Adipocyte (in vitro differentiated cells): ENCODE measurements around the gene MSI2.

Source experiments
- DNase-seq: peaks from one replicate; pipeline ENCODE4 v3.0.0-alpha.2; 2015; ENCODE audit warnings: low read depth
- H3K27me3 ChIP-seq: replicated peaks from 2 replicates; pipeline ENCODE4 v1.7.0; 2013; ENCODE audit warnings: mild to moderate bottlenecking, low read length, moderate library complexity; ENCODE audit not compliant: control insufficient read depth, insufficient read depth
- H3K36me3 ChIP-seq: 2 replicates; pipeline ENCODE4 v1.7.0; 2013; ENCODE audit warnings: low read length, mild to moderate bottlenecking, moderate library complexity; ENCODE audit not compliant: control insufficient read depth, insufficient read depth, severe bottlenecking
- H3K4me1 ChIP-seq: 2 replicates; pipeline ENCODE4 v1.7.0; 2013; ENCODE audit warnings: mild to moderate bottlenecking, low read length, moderate library complexity; ENCODE audit not compliant: control insufficient read depth, insufficient read depth
- H3K4me3 ChIP-seq: 2 replicates; pipeline ENCODE4 v1.7.0; 2013; ENCODE audit warnings: mild to moderate bottlenecking, low read length, moderate library complexity
- H3K9ac ChIP-seq: 2 replicates; pipeline ENCODE4 v1.7.0; 2013; ENCODE audit warnings: mild to moderate bottlenecking, low read length, moderate library complexity
- H3K9me3 ChIP-seq: 2 replicates; pipeline ENCODE4 v1.7.0; 2013; ENCODE audit warnings: mild to moderate bottlenecking, low read length, moderate library complexity; ENCODE audit not compliant: control insufficient read depth

MSI2 gene

GRCh38 chr17:57451643-57452042, 195.3 kb downstream of the MSI2 start:
- DNase-seq = no peak
- H3K27me3 ChIP-seq = peaks cover 7% of the 10 kb centered on the region
- H3K4me3 ChIP-seq = no peak overlapping the region
- no peaks in the 10 kb centered on the region for H3K9me3 ChIP-seq
- H3K4me1 ChIP-seq = no peaks in the 10 kb centered on the region
- no peaks in the 10 kb centered on the region for H3K36me3 ChIP-seq
- H3K9ac ChIP-seq = no peak overlapping the region

GRCh38 chr17:57453841-57454425, 197.6 kb downstream of the MSI2 start:
- H3K4me3 ChIP-seq = no peak overlapping the region
- DNase-seq = no peak
- no peak overlapping the region for H3K9ac ChIP-seq
- H3K27me3 ChIP-seq = peaks cover 7% of the 10 kb centered on the region
- H3K4me1 ChIP-seq = no peaks in the 10 kb centered on the region
- no peaks in the 10 kb centered on the region for H3K9me3 ChIP-seq
- no peaks in the 10 kb centered on the region for H3K36me3 ChIP-seq

GRCh38 chr17:57454729-57455062, 198.4 kb downstream of the MSI2 start:
- Histone ChIP-seq H3K9ac (no peak overlapping the region), H3K36me3 (no peaks in the 10 kb centered on the region), H3K4me3 (no peak overlapping the region), H3K4me1 (no peaks in the 10 kb centered on the region), H3K27me3 (peaks cover 7% of the 10 kb centered on the region), H3K9me3 (no peaks in the 10 kb centered on the region)
- DNase-seq = no peak

- Histone ChIP-seq H3K9me3 (no peaks in the 10 kb centered on the region), H3K9ac (no peak overlapping the region), H3K36me3 (no peaks in the 10 kb centered on the region), H3K4me1 (no peaks in the 10 kb centered on the region), H3K27me3 (peaks cover 7% of the 10 kb centered on the region), H3K4me3 (no peak overlapping the region)
- no peak for DNase-seq
Measured at GRCh38 chr17:57455063-57455914, 199.0 kb downstream of the MSI2 start.

GRCh38 chr17:57456622-57457021, 200.3 kb downstream of the MSI2 start:
- Histone ChIP-seq H3K9ac (no peak overlapping the region), H3K9me3 (no peaks in the 10 kb centered on the region), H3K4me1 (no peaks in the 10 kb centered on the region), H3K36me3 (no peaks in the 10 kb centered on the region), H3K27me3 (no peaks in the 10 kb centered on the region), H3K4me3 (no peak overlapping the region)
- no peak for DNase-seq

- DNase-seq = no peak
- Histone ChIP-seq H3K9me3 (no peaks in the 10 kb centered on the region), H3K36me3 (no peaks in the 10 kb centered on the region), H3K4me1 (no peaks in the 10 kb centered on the region), H3K9ac (no peak overlapping the region), H3K4me3 (no peak overlapping the region), H3K27me3 (no peaks in the 10 kb centered on the region)
Measured at GRCh38 chr17:57457188-57457587, 200.9 kb downstream of the MSI2 start.

- no peak overlapping the region for H3K4me3 ChIP-seq
Measured at GRCh38 chr17:57458718-57459285, 202.5 kb downstream of the MSI2 start.

GRCh38 chr17:57459286-57459915, 203.1 kb downstream of the MSI2 start:
- Histone ChIP-seq H3K27me3 (no peaks in the 10 kb centered on the region), H3K4me3 (no peak overlapping the region), H3K9me3 (no peaks in the 10 kb centered on the region), H3K36me3 (no peaks in the 10 kb centered on the region), H3K9ac (no peak overlapping the region), H3K4me1 (peaks cover 5% of the 10 kb centered on the region)
- no peak for DNase-seq

More at GRCh38 chr17:57458718-57459285, 202.5 kb downstream of the MSI2 start:
- H3K36me3 ChIP-seq = no peaks in the 10 kb centered on the region
- H3K4me1 ChIP-seq = peaks cover 5% of the 10 kb centered on the region
- no peak overlapping the region for H3K9ac ChIP-seq
- DNase-seq = no peak
- no peaks in the 10 kb centered on the region for H3K27me3 ChIP-seq
- no peaks in the 10 kb centered on the region for H3K9me3 ChIP-seq

GRCh38 chr17:57461082-57461481, 204.8 kb downstream of the MSI2 start:
- DNase-seq = no peak
- H3K9me3 ChIP-seq = no peaks in the 10 kb centered on the region
- H3K4me1 ChIP-seq = peaks cover 16% of the 10 kb centered on the region
- no peak overlapping the region for H3K4me3 ChIP-seq
- no peak overlapping the region for H3K9ac ChIP-seq
- no peaks in the 10 kb centered on the region for H3K36me3 ChIP-seq
- H3K27me3 ChIP-seq = no peaks in the 10 kb centered on the region

GRCh38 chr17:57462007-57462579, 205.8 kb downstream of the MSI2 start:
- Histone ChIP-seq H3K36me3 (no peaks in the 10 kb centered on the region), H3K9me3 (no peaks in the 10 kb centered on the region)

More at GRCh38 chr17:57462007-57462579, 205.8 kb downstream of the MSI2 start:
- Histone ChIP-seq H3K4me1 (peaks cover 17% of the 10 kb centered on the region), H3K4me3 (no peak overlapping the region), H3K9ac (no peak overlapping the region), H3K27me3 (peaks cover 2% of the 10 kb centered on the region)
- no peak for DNase-seq
